ENCODE measurements around the gene ZNF296.

ZNF296 gene

GRCh38 chr19:45087531-45087930, 11.3 kb upstream of the ZNF296 start:
- DNase-seq (ENCODE audit: low read depth in 3 of 3) = peak in 1 of 3 experiments; percentile 11

- DNase-seq (ENCODE audit: low read depth in 3 of 3) = no peak
Measured at GRCh38 chr19:45086480-45086879, 10.2 kb upstream of the ZNF296 start.

- DNase-seq (ENCODE audit: low read depth in 3 of 3) = no peak
Measured at GRCh38 chr19:45082170-45082569, 5.9 kb upstream of the ZNF296 start.

GRCh38 chr19:45079911-45080370, 3.7 kb upstream of the ZNF296 start:
- no peak for DNase-seq (ENCODE audit: low read depth in 3 of 3)

- DNase-seq (ENCODE audit: low read depth in 3 of 3) = peak; percentile 65 to 79 (median 73)
Measured at GRCh38 chr19:45079063-45079910, 3.0 kb upstream of the ZNF296 start, which contains the start of gene GEMIN7. Gene GEMIN7, plus strand, starts transcription at chr19:45079260. Its CDS starts 10,855 bp downstream, at chr19:45090115.

- DNase-seq (ENCODE audit: low read depth in 3 of 3) = no peak
Measured at GRCh38 chr19:45078390-45079062, 2.2 kb upstream of the ZNF296 start.

GRCh38 chr19:45076851-45077730, 813 bp upstream of the ZNF296 start:
- no peak for DNase-seq (ENCODE audit: low read depth in 3 of 3)

GRCh38 chr19:45075301-45076028, 813 bp downstream of the ZNF296 start:
- peak in 1 of 3 experiments; percentile 34 for DNase-seq (ENCODE audit: low read depth in 3 of 3)

- DNase-seq (ENCODE audit: low read depth in 3 of 3) = no peak
Measured at GRCh38 chr19:45074744-45075300, 1.5 kb downstream of the ZNF296 start.

GRCh38 chr19:45071969-45072790, 4.1 kb downstream of the ZNF296 start:
- no peak for DNase-seq (ENCODE audit: low read depth in 3 of 3)

GRCh38 chr19:45071545-45071938, 4.7 kb downstream of the ZNF296 start:
- DNase-seq (ENCODE audit: low read depth in 3 of 3) = no peak

GRCh38 chr19:45070861-45071544, 5.3 kb downstream of the ZNF296 start:
- DNase-seq (ENCODE audit: low read depth in 3 of 3) = no peak

GRCh38 chr19:45070214-45070613, 6.1 kb downstream of the ZNF296 start:
- no peak for DNase-seq (ENCODE audit: low read depth in 3 of 3)

- no peak for DNase-seq (ENCODE audit: low read depth in 3 of 3)
Measured at GRCh38 chr19:45069056-45069455, 7.2 kb downstream of the ZNF296 start.

- DNase-seq (ENCODE audit: low read depth in 3 of 3) = no peak
Measured at GRCh38 chr19:45068041-45068440, 8.2 kb downstream of the ZNF296 start.

GRCh38 chr19:45066921-45067661, 9.2 kb downstream of the ZNF296 start:
- no peak for DNase-seq (ENCODE audit: low read depth in 3 of 3)

GRCh38 chr19:45063851-45064801, 12.2 kb downstream of the ZNF296 start:
- no peak for DNase-seq (ENCODE audit: low read depth in 3 of 3)

Data from stimulated activated CD4-positive, alpha-beta T cell treated with anti-CD3 and anti-CD28 coated beads, TNF-alpha, amount 100 ng/mL, for 24 hours (primary cell).